Hepatocyte (in vitro differentiated cells): ENCODE measurements around the gene EXD2. TPM values are rescaled to one million over a fixed set of nuclear protein-coding genes. Genes with fewer than 3 reads are reported as not detected.

Experiments
- DNase-seq: peaks from one replicate; pipeline ENCODE4 v3.0.0-alpha.2; 2016; ENCODE audit warnings: low spot score
- H2AFZ ChIP-seq: fragments of 200-600 bp; sonication (generic); 2 replicates; pipeline ENCODE4 v1.6.0; 2016; ENCODE audit warnings: antibody characterized with exemption, mild to moderate bottlenecking
- H3K27ac ChIP-seq: fragments of 200-600 bp; sonication (generic); 2 replicates; pipeline ENCODE4 v1.5.1; 2016; ENCODE audit warnings: mild to moderate bottlenecking
- H3K27me3 ChIP-seq: fragments of 200-600 bp; sonication (generic); 2 replicates; pipeline ENCODE4 v1.6.1; 2016
- H3K36me3 ChIP-seq: fragments of 200-600 bp; sonication (generic); replicated peaks from 2 replicates; pipeline ENCODE4 v1.5.1; 2016; ENCODE audit warnings: low read depth; ENCODE audit not compliant: insufficient read depth
- H3K4me1 ChIP-seq: fragments of 200-600 bp; sonication (generic); 2 replicates; pipeline ENCODE4 v1.5.1; 2016; ENCODE audit warnings: mild to moderate bottlenecking, moderate library complexity; ENCODE audit not compliant: insufficient read depth
- H3K4me2 ChIP-seq: fragments of 200-600 bp; sonication (generic); 2 replicates; pipeline ENCODE4 v1.6.0; 2016
- H3K4me3 ChIP-seq: fragments of 200-600 bp; sonication (generic); 2 replicates; pipeline ENCODE4 v1.5.1; 2016; ENCODE audit warnings: mild to moderate bottlenecking
- H3K79me2 ChIP-seq: fragments of 200-600 bp; sonication (generic); 2 replicates; pipeline ENCODE4 v1.6.0; 2017; ENCODE audit warnings: mild to moderate bottlenecking
- H3K9me2 ChIP-seq: fragments of 200-600 bp; sonication (generic); replicated peaks from 2 replicates; pipeline ENCODE4 v1.6.0; 2017; ENCODE audit warnings: mild to moderate bottlenecking; ENCODE audit not compliant: insufficient read depth
- H3K9me3 ChIP-seq: fragments of 200-600 bp; sonication (generic); 2 replicates; pipeline ENCODE4 v1.5.1; 2016; ENCODE audit warnings: low read depth, mild to moderate bottlenecking
- H4K20me1 ChIP-seq: fragments of 200-600 bp; sonication (generic); 2 replicates; pipeline ENCODE4 v1.6.0; 2016; ENCODE audit warnings: mild to moderate bottlenecking; ENCODE audit not compliant: insufficient read depth, poor library complexity, severe bottlenecking
- EZH2 ChIP-seq: fragments of 200-600 bp; sonication (generic); IDR thresholded peaks from 2 replicates; pipeline ENCODE4 v1.6.1; 2016; ENCODE audit warnings: antibody characterized with exemption, mild to moderate bottlenecking, borderline replicate concordance
- EZH2phosphoT487 ChIP-seq: fragments of 200-600 bp; sonication (generic); IDR thresholded peaks from one replicate; pipeline ENCODE4 v1.6.1; 2018; ENCODE audit warnings: antibody characterized with exemption, mild to moderate bottlenecking, low read depth, moderate library complexity; ENCODE audit not compliant: unreplicated experiment, severe bottlenecking
- WGBS: methylation state at CpG from one replicate; pipeline ENCODE4 v1.1.6; 2016; ENCODE audit warnings: low lambda C conversion rate; ENCODE audit errors: missing lambda C conversion rate; 5-methylcytosine and 5-hydroxymethylcytosine counted together
- polyA plus RNA-seq: library from polyadenylated mRNA; unstranded; fragments of >200 nt; fragmentation: Nextera tagmentation; extraction: Ambion mirVana; gene quantifications from 2 replicates; pipeline ENCODE4 v1.2.1, GENCODE V29; 2016
- total RNA-seq: library from RNA; depleted of rRNA; stranded (reverse); fragments of >200 nt; gene quantifications from 2 replicates; pipeline ENCODE4 v1.2.3, GENCODE V29; 2014
- TF ChIP-seq, protein P1 (sequence below): fragments of 200-600 bp; sonication (generic); IDR thresholded peaks from 2 replicates; pipeline ENCODE4 v1.5.1; 2016; ENCODE audit warnings: antibody characterized with exemption, mild to moderate bottlenecking; ENCODE audit not compliant: poor library complexity

Gene EXD2
- total and polyA plus RNA-seq, 2 experiments from 2014 or later: 16.2 to 18.1 TPM

DNA sequence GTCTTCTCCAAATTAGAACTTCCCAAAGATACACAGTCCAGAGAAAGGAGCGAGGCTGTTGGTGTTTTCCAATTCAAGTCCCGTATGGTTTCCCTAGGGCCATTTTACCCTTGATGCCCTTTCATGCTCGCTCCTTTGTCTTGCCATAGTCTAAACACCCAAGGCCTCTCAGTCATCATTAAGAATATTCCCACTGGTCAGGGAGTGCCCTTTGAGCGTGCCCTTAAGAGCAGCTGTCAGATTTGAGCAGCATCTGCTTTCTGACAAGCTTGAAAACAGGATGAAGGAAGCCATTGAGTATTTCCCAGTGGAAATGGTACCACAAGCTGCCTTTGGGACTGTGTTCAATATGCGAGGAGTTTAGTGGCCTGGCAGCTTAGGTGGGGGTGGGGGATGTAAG is 58.3 kb downstream of the EXD2 start:
- Histone ChIP-seq H3K4me2 (no peak overlapping the region), H4K20me1 (no peaks in the 10 kb centered on the region), H3K9me2 (no peaks in the 10 kb centered on the region), H3K9me3 (no peaks in the 10 kb centered on the region), H3K79me2 (no peaks in the 10 kb centered on the region), H3K4me1 (no peaks in the 10 kb centered on the region), H3K4me3 (no peak overlapping the region), H3K36me3 (no peaks in the 10 kb centered on the region), H3K27me3 (no peaks in the 10 kb centered on the region), H2AFZ (no peak overlapping the region), H3K27ac (no peak overlapping the region)
- DNase-seq: no peak
- TF ChIP-seq EZH2 (no peak), EZH2phosphoT487 (no peak)
- TF ChIP-seq, protein P1, sequence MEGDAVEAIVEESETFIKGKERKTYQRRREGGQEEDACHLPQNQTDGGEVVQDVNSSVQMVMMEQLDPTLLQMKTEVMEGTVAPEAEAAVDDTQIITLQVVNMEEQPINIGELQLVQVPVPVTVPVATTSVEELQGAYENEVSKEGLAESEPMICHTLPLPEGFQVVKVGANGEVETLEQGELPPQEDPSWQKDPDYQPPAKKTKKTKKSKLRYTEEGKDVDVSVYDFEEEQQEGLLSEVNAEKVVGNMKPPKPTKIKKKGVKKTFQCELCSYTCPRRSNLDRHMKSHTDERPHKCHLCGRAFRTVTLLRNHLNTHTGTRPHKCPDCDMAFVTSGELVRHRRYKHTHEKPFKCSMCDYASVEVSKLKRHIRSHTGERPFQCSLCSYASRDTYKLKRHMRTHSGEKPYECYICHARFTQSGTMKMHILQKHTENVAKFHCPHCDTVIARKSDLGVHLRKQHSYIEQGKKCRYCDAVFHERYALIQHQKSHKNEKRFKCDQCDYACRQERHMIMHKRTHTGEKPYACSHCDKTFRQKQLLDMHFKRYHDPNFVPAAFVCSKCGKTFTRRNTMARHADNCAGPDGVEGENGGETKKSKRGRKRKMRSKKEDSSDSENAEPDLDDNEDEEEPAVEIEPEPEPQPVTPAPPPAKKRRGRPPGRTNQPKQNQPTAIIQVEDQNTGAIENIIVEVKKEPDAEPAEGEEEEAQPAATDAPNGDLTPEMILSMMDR: no peak
- WGBS: 87% methylated on average over 5 of the region's 5 CpGs

DNA sequence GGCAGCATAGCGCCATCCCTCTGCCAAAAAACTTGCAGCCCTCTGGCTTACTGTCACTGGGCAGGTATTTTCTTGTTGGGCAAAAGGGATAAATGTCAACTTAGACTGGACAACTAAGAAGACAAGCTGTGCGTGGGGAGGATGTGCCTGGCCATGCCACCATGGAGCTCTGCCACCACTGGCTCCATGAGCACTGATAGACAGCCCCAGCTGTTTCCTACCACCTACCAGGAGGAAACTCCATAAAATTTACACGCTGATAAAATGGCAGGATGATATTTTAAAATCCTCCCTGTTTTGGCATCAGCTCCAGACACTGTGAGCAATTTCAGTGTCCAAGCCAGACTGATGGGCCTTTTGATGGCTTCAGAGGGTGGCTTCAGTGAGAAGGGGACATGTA is 61.6 kb downstream of the EXD2 start:
- Histone ChIP-seq H3K4me3 (no peak overlapping the region), H3K4me2 (no peak overlapping the region), H3K79me2 (no peaks in the 10 kb centered on the region), H3K27ac (no peak overlapping the region), H3K36me3 (no peaks in the 10 kb centered on the region), H3K9me2 (no peaks in the 10 kb centered on the region), H4K20me1 (no peaks in the 10 kb centered on the region), H3K27me3 (peaks cover 13% of the 10 kb centered on the region), H2AFZ (no peak overlapping the region), H3K4me1 (no peaks in the 10 kb centered on the region), H3K9me3 (no peaks in the 10 kb centered on the region)
- WGBS: 83% methylated on average over 3 of the region's 3 CpGs
- DNase-seq: no peak
- TF ChIP-seq EZH2phosphoT487: no peak
- TF ChIP-seq EZH2: no peak
- TF ChIP-seq, protein P1: no peak

DNA sequence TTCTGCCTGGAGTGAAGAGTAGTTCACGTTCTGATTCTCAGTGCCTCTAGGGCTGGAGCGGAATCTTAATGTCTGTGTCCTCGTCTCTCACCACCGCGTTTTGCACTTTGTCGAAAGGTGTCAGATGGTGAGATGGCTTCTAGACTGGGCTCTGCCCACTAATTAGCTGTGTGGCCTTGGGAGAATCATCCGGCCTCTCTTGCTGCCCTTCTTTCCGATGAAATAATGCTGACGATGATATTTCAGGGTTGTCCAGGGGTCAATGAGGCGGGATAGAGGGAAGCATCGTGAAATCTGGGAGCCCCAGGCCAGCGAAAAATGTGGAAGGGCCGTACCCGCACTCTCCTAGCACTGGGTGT is 67.8 kb downstream of the EXD2 start:
- H4K20me1 ChIP-seq: no peaks in the 10 kb centered on the region
- no peak overlapping the region for H3K27ac ChIP-seq
- WGBS: 19% methylated on average over 14 of the region's 14 CpGs
- no peaks in the 10 kb centered on the region for H3K9me3 ChIP-seq
- peak overlapping the region; percentile 100 for H3K4me2 ChIP-seq
- H3K4me3 ChIP-seq: peak overlapping the region; percentile 90
- H3K4me1 ChIP-seq: peaks cover 11% of the 10 kb centered on the region
- no peaks in the 10 kb centered on the region for H3K36me3 ChIP-seq
- no peak for TF ChIP-seq EZH2phosphoT487
- TF ChIP-seq EZH2: no peak
- TF ChIP-seq, protein P1: no peak
- H2AFZ ChIP-seq: peak overlapping the region; percentile 93
- no peaks in the 10 kb centered on the region for H3K9me2 ChIP-seq
- no peaks in the 10 kb centered on the region for H3K79me2 ChIP-seq
- H3K27me3 ChIP-seq: peaks cover 40% of the 10 kb centered on the region
- no peak for DNase-seq
